Endothelial cell of umbilical vein (primary cell): ENCODE data around the gene ASS1.

ENCODE experiments used
- EZH2 ChIP-seq: IDR thresholded peaks from 2 replicates; pipeline ENCODE4 v1.6.1; 2012; ENCODE audit warnings: borderline replicate concordance, low read depth, mild to moderate bottlenecking, moderate library complexity, low read length, inconsistent platforms; ENCODE audit not compliant: severe bottlenecking
- JUN ChIP-seq: IDR thresholded peaks from 2 replicates; pipeline ENCODE4 v1.6.1; 2011; ENCODE audit warnings: borderline replicate concordance, low read depth; ENCODE audit not compliant: insufficient read length, insufficient read depth
- POLR2A ChIP-seq: IDR thresholded peaks from 2 replicates; pipeline ENCODE4 v1.6.1; 2012; ENCODE audit warnings: low read depth, mild to moderate bottlenecking, control low read depth, low read length
- POLR2AphosphoS5 ChIP-seq: IDR thresholded peaks from 2 replicates; pipeline ENCODE4 v1.6.1; 2012; ENCODE audit warnings: low read depth, mild to moderate bottlenecking, control low read depth, low read length, moderate library complexity; ENCODE audit not compliant: insufficient read depth
- TF ChIP-seq, protein P1 (sequence below), 2 donors: IDR thresholded peaks; 1 replicate in 1 of 2; 2 replicates in 1 of 2; pipeline ENCODE4 v1.5.1; 2011; ENCODE audit warnings: low read length in 2 of 2, mild to moderate bottlenecking in 2 of 2, moderate library complexity in 2 of 2, control low read depth in 1 of 2, inconsistent platforms in 1 of 2, low read depth in 1 of 2; ENCODE audit not compliant: insufficient read depth in 1 of 2; ENCODE audit errors: extremely low read depth in 1 of 2
- TF ChIP-seq, protein P2 (sequence below): IDR thresholded peaks from 2 replicates; pipeline ENCODE4 v1.6.1; 2011; ENCODE audit not compliant: insufficient read depth, insufficient read length

DNA sequence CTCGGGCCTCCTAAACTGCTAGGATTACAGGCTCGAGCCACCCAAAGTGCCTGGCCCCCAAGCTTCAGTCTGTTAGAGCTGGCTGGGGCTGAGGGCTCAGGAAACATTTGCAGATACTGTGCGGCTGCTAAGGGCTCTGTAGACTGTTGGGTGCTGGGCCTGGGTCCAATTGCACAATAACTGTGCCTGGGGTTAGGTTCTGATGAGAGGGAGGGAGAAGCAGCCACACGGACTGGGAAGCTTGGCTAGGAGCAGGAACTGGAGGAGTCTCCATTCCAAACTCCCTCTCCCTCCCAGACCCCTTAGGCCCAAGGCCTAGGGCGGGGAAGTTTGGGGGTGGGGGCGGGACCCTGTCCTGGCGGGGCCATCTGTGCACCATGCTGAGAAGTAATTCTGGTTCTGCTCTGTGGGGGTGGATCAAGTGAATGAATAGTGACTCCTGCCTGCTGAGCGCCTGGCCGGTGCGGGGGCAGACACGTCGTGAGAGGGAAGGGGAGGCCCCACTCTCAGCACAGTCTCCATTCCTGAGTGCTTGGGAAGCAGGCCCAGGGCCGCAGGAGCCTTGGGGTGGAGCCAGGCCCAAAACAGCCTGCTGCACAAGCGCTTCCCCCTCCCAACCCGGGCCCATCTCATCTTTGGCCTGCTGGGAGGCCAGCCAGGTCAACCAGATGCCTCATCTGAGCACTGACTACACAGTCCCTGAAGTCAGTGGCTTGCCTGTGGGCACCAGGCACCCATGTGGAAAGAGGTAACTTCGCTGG lies 1.5 kb downstream of the ASS1 start:
- TF ChIP-seq, protein P1, sequence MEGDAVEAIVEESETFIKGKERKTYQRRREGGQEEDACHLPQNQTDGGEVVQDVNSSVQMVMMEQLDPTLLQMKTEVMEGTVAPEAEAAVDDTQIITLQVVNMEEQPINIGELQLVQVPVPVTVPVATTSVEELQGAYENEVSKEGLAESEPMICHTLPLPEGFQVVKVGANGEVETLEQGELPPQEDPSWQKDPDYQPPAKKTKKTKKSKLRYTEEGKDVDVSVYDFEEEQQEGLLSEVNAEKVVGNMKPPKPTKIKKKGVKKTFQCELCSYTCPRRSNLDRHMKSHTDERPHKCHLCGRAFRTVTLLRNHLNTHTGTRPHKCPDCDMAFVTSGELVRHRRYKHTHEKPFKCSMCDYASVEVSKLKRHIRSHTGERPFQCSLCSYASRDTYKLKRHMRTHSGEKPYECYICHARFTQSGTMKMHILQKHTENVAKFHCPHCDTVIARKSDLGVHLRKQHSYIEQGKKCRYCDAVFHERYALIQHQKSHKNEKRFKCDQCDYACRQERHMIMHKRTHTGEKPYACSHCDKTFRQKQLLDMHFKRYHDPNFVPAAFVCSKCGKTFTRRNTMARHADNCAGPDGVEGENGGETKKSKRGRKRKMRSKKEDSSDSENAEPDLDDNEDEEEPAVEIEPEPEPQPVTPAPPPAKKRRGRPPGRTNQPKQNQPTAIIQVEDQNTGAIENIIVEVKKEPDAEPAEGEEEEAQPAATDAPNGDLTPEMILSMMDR (IDR thresholded peaks at IDR 0.05; ENCODE audit: extremely low read depth in 1 of 2, insufficient read depth in 1 of 2, low read depth in 1 of 2, low read length in 2 of 2) = no peak
- TF ChIP-seq POLR2A = no peak
- no peak for TF ChIP-seq EZH2
- TF ChIP-seq POLR2AphosphoS5 = no peak
- TF ChIP-seq, protein P2, sequence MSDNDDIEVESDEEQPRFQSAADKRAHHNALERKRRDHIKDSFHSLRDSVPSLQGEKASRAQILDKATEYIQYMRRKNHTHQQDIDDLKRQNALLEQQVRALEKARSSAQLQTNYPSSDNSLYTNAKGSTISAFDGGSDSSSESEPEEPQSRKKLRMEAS = no peak
- TF ChIP-seq JUN = no peak
